ENCODE results near the gene MACROH2A2.
"Not testable (repeated sequence)": the region's sequence is repeated elsewhere in the genome, so short reads cannot be mapped to it uniquely, and the experiment has no call there.

MACROH2A2 gene

GRCh38 chr10:70067586-70067985 is 14.9 kb downstream of the MACROH2A2 start:
- DNase-seq (ENCODE audit: low spot score) = no peak

DNA sequence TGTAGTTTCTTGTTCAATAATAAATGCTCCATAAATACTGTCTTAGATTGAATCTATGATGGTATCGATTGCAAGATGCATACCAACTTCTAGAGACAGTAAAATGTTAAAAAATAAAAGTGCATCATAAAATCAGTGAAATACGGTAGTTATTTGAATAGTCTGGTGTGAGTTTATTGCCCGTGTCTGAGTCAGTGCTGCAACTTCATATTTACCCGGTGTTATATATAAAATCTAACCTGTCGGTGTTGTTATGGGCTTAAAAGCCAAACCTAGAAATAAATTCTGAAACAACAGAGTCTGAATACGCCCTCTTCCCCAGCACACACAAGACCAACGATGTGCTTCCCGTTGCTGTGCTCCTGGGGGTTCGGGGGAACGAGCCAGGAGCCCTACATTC is 16.3 kb downstream of the MACROH2A2 start:
- no peak for DNase-seq (ENCODE audit: low spot score)

GRCh38 chr10:70069346-70069745 is 16.7 kb downstream of the MACROH2A2 start:
- no peak for DNase-seq (ENCODE audit: low spot score)

DNA sequence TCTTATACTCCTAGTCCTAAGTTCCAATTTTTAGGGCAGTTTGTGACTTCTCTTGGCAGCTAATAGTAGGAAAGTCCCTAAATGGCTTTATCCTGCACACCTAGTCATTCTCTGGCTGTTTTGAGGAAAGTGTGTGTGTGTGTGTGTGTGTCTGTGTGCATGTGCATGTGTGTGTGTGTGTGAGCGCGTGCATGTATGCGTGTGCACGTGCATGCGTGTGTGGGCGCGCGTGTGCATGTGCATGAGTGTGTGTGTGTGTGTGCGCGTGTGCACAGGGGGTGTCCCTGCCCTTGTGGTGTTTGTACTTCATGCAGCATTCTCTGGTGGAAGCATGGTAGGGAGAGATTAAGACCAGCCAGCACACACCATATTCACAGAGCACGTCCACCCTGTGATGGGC is 18.2 kb downstream of the MACROH2A2 start:
- DNase-seq (ENCODE audit: low spot score) = no peak

DNA sequence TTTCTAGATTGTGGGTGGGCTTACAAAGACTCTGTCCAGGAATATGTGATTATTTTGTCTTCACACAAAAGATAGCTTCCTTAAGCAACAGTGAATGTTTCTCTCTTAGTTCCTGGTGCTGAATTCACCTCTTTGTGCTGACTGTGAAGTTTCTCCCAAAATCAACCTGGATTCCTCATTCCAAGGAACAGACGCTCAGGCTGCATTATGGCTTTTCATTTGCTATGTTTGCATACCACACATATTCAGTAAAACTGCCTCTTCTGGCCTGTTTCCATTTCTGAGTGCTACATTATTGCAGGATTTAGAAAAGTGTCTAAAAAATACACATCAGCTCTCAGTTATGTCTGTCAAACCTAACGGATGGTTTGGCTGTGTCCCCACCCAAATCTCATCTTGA is 21.5 kb downstream of the MACROH2A2 start:
- DNase-seq (ENCODE audit: low spot score) = no peak

- DNase-seq (ENCODE audit: low spot score) = no peak
Measured at GRCh38 chr10:70074971-70075370, 22.3 kb downstream of the MACROH2A2 start.

GRCh38 chr10:70078329-70078728 is 25.7 kb downstream of the MACROH2A2 start:
- DNase-seq (ENCODE audit: low spot score) = no peak

GRCh38 chr10:70078937-70079336 is 26.3 kb downstream of the MACROH2A2 start:
- DNase-seq (ENCODE audit: low spot score) = no peak

GRCh38 chr10:70080789-70081188 is 28.1 kb downstream of the MACROH2A2 start:
- DNase-seq (ENCODE audit: low spot score) = not testable (repeated sequence)

GRCh38 chr10:70084189-70084588 is 31.5 kb downstream of the MACROH2A2 start:
- DNase-seq (ENCODE audit: low spot score) = no peak

DNA sequence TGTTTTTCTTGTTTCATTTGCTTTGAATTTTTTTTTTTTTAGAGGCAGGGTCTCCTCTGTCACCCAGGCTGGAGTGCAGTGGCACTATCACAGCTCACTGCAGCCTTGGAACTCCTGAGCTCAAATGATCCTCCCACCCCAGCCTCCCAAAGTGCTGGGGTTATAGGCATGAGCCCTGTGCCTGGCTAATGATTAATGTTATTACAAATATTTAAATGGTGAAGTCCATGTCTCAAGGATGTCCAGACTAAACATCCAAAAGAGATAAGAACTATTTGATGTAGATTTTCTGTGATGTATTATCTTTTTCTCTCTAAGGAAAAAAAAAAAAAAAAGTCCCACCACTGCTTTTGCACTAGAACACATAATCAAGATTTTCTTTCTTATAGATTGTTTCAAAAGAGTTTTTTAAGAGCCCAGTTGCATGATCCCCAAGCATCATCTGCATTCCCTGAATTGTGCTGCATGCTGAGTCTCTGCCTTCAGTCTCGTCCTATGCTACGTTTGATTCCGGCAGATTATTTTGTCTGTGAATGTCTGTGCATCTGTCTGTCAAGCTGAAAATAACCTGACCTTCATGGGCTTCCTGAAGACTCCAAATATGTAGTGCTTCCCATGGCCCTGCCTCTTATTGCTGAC is 33.4 kb downstream of the MACROH2A2 start:
- DNase-seq (ENCODE audit: low spot score) = no peak

DNA sequence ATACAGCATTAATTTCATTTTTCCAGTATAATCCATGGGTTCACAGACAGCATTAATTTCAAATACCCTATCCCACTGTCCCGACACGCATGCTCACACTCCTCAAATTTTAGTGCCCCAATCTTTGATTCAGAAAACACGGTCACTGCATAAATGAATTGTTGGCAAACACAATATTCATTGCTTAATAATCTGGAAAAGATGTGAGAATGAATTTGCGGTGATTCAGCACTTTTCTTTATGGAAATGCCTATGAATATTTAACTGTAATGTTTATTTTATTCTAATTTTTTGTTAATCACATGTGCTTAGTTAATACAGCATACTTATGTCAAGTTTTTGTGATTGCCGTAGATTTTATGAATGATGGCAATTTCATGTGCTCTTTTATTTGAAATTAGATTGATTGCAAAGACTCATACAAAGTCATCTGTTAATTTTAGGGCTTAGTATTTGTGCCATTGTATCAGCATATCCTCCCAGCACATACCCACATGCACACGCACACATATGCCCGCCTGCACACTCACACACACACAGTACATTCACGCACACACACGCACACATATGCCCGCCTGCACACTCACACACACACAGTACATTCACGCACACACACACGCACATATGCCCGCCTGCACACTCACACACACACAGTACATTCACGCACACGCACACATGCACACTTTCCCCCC is 35.1 kb downstream of the MACROH2A2 start:
- no peak for DNase-seq (ENCODE audit: low spot score)

- DNase-seq (ENCODE audit: low spot score) = no peak
Measured at GRCh38 chr10:70088308-70088698, 35.7 kb downstream of the MACROH2A2 start.

DNA sequence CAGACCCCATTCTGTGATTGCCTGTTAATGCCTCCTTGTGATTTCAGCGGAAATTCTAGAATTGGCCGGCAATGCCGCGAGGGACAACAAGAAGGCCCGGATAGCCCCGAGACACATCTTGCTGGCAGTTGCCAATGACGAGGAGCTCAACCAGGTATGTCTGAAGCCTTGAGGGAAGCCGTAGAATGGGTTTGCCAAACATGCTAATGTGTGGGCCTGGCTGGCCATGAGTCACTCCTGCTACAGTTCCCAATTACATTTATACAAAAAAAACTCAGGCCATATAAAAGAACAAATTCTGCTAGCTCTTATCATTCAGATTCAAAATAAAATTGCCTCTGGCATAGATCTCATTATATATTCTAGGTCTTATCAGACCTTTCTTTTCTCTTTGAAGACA is 37.4 kb downstream of the MACROH2A2 start:
- DNase-seq (ENCODE audit: low spot score) = no peak

GRCh38 chr10:70090951-70091350 is 38.3 kb downstream of the MACROH2A2 start:
- no peak for DNase-seq (ENCODE audit: low spot score)

DNA sequence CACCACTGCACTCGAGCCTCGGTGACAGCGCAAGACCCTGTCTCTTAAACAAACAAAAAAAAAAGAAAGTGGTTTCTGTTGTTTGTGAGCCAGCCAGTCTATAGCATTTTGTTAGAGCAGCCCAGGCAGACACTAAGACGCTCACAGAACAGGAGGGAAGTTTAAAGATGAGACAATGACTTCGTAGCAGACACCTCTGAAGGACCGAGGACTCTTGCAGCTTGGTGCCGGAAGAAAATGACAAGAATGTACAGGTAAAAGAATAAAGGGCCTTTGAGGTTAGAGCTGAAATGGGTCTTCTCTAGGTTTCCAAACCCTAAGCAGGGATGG is 39.7 kb downstream of the MACROH2A2 start:
- DNase-seq (ENCODE audit: low spot score) = no peak

DNA sequence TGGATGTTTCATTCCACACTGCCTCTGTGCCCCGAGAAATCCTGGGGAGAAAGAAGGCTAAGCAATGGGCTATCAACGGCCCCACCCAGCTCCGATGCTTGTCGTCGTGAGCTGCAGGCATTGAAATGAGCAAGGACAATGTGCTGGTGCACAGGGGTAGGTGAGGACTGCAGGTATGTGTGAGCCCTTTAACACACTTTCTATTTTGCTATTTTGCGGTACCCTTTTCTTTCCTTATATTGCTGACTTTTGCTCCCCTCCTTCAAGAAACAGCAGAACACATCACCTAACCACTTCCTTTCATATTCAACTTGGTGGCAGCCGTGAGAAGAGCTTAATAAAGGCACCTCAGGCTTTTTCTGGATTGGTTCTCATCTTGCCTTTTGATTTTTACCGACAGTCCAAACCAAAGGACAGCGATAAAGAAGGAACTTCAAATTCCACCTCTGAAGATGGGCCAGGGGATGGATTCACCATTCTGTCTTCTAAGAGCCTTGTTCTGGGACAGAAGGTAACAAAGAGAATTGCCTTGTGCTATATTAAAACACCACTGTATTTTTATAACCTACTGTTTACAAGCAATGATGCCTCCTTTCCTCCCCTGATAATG is 40.8 kb downstream of the MACROH2A2 start:
- DNase-seq (ENCODE audit: low spot score) = no peak

DNA sequence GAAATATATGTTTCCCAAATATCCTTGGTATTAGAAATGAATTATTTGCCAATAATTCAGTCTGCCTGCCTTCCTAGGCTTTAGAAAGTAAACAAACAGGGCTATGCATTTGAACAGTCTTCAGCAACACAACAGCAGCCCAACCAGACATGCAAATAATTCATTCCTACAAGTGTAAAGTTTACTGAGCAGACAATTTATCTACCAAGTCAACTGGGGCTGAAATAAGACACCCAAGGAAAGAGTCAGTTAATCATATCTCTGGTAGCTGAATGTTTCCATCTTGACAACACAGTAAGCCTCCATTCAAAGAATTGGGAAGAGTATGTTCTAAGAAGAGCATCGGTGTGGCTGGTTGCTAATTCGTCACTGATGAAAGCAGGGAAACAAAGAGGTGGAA is 41.6 kb downstream of the MACROH2A2 start:
- DNase-seq (ENCODE audit: low spot score) = no peak

- no peak for DNase-seq (ENCODE audit: low spot score)
Measured at GRCh38 chr10:70096016-70096704, 43.5 kb downstream of the MACROH2A2 start.

DNA sequence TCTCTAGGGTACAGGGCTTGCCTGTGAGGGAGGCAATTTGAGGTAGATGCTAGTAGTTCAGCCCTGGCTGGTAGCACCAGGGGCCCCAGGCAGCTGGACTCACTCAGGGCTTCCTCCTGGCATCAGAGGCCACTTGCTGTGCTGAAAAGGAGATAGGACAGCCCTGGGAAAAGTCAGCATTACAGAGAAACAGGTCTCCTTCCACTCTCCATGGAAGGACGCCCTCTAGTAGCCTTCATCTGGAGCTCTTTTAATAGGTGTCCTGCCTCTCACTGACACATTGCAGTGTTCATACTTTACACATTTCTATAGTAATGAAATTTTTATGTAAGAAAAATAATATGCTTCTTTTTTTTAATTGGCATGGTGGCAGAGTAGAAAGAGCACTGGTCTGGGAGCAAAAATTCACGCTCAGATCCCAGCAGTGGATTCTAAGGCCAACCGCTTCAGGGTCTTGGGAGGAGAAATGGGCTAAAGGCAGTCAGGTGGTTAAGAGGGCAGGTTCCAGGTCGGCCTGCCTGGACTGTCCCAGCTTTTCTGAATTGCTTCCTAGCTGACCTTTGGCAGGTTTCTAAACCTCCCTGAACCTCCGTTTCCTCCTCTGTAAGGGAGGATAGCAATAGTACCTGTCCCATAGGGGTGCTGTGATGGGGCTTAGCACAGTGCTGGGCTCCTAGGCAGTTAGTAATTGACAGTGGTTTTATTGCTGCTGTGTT is 44.2 kb downstream of the MACROH2A2 start:
- no peak for DNase-seq (ENCODE audit: low spot score)

GRCh38 chr10:70097459-70097858 is 44.8 kb downstream of the MACROH2A2 start:
- no peak for DNase-seq (ENCODE audit: low spot score)

DNA sequence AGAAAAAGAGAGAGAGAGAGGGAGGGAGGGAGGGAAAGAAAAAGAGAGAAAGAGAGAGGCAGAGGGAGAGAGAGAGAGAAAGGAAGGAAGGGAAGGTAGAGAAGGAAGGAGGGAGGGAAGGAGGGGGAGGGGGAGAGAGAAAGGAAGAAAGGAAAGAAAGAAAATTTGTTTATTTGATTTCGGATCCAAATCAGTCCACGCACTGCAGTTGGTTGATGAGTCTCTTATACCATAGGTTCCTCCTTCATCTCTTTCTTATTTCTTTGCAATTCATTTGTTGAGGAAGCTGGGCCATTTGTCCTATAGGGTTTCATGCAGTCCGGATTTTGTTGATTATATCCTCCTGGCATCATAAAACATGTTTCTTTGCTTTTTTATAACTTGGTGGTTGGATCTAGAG is 45.6 kb downstream of the MACROH2A2 start:
- no peak for DNase-seq (ENCODE audit: low spot score)
